GM10847 (cell line): ENCODE measurements around the gene TRIM68.

Experiments used
- POLR2A ChIP-seq: IDR thresholded peaks from 2 replicates; pipeline ENCODE4 v1.6.1; 2011; ENCODE audit not compliant: insufficient read length; ENCODE audit errors: extremely low read depth

TRIM68 gene

DNA sequence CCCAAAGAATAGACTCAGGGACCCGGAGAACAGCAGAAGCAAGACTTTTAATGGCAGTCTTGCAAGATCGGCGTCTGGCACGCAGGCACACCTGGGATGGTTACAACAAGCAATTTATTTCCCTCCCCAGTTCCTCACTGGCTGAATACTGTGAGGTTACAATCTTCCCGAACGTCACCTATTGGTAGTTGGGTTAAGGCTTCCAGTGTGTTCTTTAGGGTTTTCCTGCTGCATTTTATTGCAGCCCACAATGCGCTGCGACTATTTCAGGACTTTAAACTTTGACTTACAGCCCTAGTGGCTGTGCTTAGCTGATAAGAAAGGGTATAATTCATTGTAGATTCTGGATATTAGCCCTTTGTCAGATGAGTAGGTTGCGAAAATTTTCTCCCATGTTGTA lies 11.5 kb upstream of the TRIM68 start:
- TF ChIP-seq POLR2A, result no peak

DNA sequence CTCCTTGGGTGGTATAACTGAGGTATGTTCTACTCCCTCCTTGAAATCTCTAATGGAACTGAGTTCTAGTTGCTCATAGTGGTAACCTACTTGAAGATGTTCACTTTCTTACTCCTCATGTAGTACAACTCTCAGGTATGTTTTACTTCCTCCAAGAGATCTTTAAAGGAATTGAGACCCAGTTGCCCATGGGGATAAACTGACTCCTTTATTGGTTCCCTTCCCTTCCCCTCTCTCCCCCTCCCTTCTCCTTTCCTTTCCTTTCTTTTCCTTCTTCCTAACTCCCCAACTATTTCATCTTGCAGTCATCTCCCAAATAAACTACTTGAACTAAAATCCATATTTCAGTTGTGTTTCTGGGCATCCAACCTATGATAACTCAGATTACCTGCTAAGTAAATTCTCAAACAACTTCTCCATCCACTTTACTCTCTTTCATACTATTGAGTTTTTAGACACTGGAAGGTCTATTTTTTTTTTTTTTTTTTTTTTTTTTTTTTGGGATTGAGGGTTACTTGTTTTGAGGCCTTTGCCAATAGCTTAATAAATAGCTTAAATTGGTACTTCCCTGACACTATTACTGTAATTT lies 7.9 kb upstream of the TRIM68 start:
- TF ChIP-seq POLR2A, result no peak

DNA sequence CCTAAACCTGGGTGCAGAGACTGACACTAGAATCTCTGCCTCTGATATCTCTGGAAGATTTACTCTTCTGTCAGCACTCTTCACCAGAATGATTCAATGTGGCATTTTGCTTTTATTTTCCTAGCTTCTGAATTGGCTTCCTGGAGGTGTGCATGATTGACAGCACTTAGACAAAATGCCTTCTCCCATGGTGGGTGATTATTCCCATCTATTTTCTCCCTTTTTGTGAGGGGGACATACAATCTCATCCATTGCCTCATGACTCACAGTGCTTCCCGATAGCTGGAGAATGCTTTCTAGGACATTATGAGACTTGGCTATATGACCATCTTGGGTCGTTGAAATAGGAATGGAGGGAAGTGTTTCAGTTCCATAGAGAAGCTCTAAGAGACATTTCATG lies 4.0 kb upstream of the TRIM68 start:
- no peak for TF ChIP-seq POLR2A

DNA sequence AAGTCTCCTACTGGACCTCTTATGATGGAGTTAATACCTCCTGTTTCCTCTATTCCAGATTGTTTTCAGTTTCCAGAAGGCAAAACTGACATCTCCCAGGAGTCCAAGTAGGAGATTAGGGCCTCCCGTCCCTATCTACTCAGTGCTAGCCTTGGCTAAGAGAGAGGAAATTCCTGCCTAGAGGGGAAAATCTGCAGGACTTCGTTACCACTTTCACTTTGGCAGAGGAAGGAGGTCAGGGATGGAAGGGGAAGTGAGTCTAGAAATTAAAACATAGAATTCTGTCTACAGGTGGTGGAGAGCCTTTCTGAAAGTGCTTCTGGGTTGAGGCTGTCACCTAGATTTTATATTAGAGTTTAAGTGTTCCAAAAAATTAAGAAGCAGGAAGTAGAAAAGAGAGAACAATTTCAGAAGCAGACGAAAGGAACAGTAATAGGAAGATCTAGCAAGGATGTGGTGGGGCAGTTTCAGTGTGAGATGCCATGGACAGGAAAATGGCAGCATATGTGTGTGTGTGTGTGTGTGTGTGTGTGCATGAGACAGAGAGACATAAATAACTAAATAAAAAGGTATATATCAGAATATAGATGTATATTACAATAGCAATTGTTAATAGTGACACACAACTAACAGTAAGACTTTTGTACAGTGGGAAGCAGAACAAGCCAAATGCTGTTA lies 2.4 kb upstream of the TRIM68 start:
- no peak for TF ChIP-seq POLR2A

DNA sequence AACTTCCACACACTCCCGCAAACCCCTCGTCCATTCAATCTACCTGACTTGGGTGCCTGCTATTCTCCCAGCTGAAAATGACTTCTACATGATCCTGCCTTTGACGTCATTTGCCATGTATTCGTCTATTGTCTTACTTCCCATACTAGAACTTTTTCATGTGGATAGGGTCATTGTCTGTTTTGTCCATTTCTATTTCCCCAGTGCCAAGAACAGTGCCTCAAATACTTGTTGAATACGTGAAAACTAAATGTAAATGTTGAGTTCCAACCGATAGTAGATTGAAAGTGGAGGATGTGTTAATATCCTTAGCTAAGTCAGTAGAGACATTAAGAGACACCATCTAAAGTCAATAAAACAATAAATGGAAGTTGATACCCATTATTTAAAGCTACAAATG lies 935 bp downstream of the TRIM68 start:
- TF ChIP-seq POLR2A, result no peak

DNA sequence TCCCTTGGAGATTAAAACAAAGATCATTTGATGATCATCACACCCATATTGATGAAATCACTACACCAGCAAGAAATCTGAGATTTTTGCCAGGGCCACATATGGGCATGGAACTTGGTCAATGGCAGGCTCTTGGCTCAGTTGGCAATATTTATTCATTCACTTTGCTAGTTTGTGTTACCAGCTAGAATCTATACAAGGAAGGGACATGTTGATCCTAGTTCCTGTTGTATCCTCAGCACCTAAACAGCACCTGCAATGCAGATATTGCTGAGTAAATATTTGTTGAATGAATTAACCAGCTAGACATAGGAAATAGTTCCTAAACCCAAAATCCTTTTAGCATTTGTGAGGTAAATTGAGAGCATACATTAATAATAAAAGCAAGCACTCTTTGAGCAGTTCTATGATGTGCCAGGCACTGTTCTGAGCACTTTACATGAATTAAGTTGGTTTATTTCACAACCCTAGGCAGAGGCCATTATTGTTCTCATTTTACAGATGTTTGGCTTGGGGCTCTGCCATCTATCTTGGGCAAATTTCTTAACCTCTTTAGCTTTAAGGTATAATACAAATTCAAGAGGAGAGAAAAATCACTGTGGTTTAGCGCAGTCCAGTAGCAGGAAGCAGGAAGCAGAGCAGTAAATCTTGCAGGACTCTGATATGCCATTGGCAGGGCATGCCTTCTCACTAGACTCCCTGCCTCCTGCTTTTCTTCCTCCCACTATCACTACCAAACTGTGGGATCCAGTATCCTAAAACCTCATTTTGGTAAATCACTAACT lies 1.6 kb downstream of the TRIM68 start:
- no peak for TF ChIP-seq POLR2A

DNA sequence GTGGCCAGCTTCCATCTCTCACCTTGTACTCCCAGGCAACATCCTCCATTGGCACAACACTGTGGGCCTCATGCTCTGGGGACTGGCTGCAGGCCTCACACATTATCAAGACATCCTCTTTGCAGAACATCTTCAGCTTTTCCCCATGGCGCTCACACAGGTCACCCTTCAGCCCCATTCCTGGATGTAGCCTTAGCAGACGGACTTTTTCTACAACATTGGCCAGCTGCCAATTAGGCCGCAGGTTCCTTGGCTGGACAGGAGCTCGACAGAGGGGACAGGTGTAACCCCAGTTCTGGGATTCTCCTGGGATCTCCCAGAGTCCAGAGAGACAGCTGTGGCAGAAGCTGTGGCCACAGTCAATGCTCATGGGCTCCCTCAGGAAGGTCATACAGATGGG lies 3.0 kb downstream of the TRIM68 start:
- no peak for TF ChIP-seq POLR2A

DNA sequence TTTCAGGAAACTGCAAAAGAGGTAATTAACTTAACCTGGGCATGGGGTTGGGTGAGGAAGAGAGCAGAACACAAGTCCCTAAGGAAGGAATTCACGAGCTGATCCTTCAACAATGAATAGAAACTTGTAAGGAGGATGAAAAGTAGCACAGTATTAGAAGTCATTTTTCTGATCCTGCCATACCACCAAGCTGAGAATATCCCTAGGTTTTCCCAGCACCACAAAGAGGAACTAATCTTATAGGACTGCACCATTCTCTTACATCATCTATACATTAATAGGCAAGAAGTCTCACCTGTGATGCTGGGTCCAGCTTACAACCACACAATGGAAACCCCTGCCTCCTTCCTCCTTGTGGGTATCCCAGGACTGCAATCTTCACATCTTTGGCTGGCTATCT lies 14.3 kb downstream of the TRIM68 start, which contains the start of gene OR52I1:
Gene OR52I1 (plus strand): TSS at position 301 of the 400 bp plus-strand sequence. CDS start 0 bp downstream, at position 301.
- no peak for TF ChIP-seq POLR2A

DNA sequence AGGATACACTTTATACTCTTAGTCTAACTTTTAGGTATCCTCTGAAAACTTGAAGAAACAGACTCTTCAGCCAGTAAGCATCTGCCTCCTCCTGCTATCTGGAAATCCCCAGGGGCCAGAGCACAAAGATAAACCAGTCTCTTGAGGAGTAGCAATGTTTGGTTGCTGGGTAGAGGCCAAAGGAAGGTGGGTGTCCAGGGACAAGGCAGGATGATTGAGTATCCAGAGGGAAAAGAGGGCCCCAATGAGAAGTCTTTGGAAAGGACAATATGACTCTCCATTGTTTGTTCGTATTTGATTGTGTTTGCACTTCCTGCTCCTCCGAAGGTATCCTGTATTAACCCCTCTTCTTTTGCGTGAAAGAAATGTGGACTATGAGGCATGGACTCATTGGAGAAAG lies 19.0 kb downstream of the TRIM68 start:
- no peak for TF ChIP-seq POLR2A

DNA sequence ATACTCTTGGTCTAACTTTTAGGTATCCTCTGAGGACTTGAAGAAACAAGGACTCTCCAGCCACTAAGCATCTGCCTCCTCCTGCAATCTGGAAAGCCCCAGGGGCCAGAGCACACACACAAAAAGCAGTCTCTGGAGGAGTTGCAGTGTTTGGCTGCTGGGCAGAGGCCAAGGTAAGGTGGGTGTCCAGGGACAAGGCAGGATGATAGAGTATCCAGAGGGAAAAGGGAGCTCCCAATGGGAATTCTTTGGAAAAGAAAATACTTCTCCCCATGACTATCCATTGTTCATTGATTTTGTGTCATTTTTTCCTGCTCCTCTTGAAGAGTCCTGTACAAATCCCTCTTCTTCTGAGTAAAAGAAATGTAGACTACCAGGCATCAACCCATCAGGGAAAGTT lies 26.6 kb downstream of the TRIM68 start, which contains the start of gene OR52I2:
Gene OR52I2 (plus strand): TSS at position 301 of the 400 bp plus-strand sequence.
- TF ChIP-seq POLR2A, result no peak

DNA sequence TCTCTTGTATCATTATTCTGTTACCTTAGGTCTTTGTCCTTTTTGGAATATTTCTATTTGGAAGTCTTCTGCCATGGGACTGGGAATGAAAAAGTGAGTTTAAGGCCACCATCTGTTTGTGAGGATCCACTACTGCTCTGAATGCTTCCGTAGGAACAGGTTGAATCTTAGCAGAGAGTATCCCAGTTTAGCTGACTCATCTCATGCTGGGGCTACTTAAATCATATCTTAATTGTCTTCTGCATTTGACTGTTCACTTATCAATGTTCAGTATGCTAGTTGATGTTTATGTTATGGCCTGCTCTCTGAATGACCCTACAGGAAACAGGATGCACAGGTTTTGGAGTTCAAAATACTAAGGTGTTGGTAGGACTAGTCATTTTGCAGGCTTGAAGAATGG lies 27.9 kb downstream of the TRIM68 start:
- no peak for TF ChIP-seq POLR2A

DNA sequence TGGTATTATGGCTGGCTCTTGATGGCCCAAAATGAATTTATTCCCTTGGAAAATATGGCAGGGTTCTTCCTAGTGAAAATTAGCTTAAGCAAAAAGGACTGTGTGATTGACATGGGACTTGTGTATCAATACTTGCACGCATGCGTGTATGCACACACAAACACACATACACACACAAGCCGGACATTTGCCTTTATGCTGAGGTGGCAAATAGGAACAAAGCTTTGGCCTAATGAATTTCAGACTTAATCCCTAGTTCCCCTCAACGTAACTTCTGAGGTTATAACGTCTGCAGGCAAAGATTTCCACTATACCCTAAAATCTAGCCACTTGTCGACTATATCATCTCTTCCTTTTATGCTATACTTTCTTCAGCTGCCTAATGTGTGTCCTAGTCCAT lies 29.4 kb downstream of the TRIM68 start:
- no peak for TF ChIP-seq POLR2A

DNA sequence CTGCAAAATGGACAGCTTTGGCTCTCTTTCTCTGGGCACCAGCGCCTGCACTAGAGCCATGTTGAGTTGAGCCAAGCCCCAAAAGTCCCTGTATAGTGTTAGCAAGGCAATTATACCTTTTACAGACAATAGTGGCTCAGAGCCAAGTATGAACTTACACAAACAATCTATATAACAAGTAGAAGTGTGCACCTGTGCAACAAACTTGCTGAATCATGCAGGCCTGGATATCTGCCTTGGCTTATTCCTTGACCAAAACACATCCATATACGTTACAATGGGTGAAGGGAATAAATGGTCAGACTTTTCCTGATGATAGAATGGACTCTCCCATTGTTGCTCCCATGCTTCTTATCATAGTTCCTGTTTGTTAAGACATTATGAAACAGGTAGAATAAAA lies 30.3 kb downstream of the TRIM68 start:
- TF ChIP-seq POLR2A, result no peak

DNA sequence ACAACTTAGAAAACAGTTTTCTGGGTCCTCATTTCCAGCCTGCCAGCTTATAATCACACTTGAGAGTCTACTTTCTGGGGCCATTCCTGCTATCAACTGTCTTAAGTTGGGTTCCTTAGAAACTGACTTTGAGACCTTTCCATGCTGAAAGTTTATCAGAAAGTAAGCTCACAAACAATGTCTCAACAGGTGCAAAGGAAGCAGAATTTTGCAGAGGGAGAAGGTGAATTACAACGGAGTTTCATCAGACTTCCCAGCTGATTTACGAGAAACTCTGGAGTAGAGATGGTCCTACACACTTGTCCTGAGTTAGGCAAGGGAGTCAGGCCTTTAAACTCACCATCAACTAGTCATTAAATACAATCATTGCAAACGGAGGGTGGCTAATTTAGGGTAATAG lies 31.2 kb downstream of the TRIM68 start:
- TF ChIP-seq POLR2A, result no peak

DNA sequence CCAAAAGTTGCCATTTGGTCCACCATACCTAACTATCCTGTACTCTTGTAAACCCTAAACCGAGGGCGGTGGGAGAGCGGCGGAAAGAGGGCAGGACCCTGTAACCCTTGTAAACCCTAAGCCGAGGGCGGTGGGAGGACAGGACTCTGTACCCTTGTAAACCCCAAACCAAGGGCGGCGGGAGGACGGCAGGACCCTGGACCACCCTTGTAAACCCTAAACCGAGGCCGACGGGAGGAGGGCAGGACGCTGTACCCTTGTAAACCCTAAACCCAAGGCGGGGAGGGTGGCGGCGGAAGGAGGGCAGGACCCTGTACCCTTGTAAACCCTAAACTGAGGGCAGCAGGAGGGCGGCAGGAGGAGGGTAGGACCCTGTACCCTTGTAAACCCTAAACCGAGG lies 39.0 kb downstream of the TRIM68 start:
- no peak for TF ChIP-seq POLR2A

DNA sequence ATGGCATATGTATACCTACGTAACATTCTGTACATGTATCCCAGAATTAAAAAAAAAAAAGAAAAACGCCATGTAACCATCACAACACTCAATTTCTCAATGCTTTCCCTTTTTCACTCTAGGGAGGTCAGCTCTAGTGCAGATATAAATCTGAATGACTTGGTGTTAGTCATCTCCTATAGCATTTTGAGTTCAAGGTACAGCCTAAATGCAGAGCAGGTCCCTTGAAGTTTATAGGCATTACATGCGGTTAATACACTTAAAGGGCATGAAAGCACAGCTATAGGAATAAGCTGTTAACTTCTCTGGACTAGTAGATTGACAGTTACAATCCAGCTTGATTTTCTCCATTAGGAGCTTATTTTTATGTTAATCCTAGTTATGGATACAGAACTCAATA lies 42.7 kb downstream of the TRIM68 start:
- TF ChIP-seq POLR2A, result no peak
